Motor neuron (in vitro differentiated cells): Measurements from ENCODE around the gene NUB1. TPM values are rescaled to one million over a fixed set of nuclear protein-coding genes. Genes with fewer than 3 reads are reported as not detected.

Experiments used
- ATAC-seq, 8 experiments: fragments of 200-7000 bp; cut with Tn5 transposase; replicated peaks in 6 of 8; 2 replicates each; pipeline ENCODE4 v1.8.0; 2021; ENCODE audit warnings: mild to moderate bottlenecking in 8 of 8, moderate library complexity in 8 of 8
- H3K27ac ChIP-seq, 2 donors: fragments of 250-450 bp; sonication (Bioruptor Pico); 2 replicates each; pipeline ENCODE4 v1.9.0; 2021; ENCODE audit warnings: antibody characterized with exemption in 2 of 2, mild to moderate bottlenecking in 2 of 2, moderate library complexity in 1 of 2
- H3K4me1 ChIP-seq, 2 donors: fragments of 250-450 bp; sonication (Bioruptor Pico); replicated peaks in 1 of 2; 2 replicates each; pipeline ENCODE4 v1.6.1; 2021; ENCODE audit warnings: antibody characterized with exemption in 2 of 2, mild to moderate bottlenecking in 2 of 2, moderate library complexity in 1 of 2
- H3K4me3 ChIP-seq, 5 donors: fragments of 250-450 bp; sonication (Bioruptor Pico); 2 replicates each; pipeline ENCODE4 v1.9.0; 2021; ENCODE audit warnings: antibody characterized with exemption in 5 of 5, mild to moderate bottlenecking in 5 of 5, moderate library complexity in 4 of 5
- WGBS, 10 experiments: fragments of 450-650 bp; shearing (Covaris generic); methylation state at CpG; one replicate each; pipeline ENCODE4 v1.0.0; 2022; 5-methylcytosine and 5-hydroxymethylcytosine counted together
- in situ Hi-C, 9 experiments: fragments of 400-800 bp; cut with MboI; loops; one replicate each; pipeline ENCODE4 v1.15.0; 2021; ENCODE audit warnings: low sequenced_read_pairs in 9 of 9, low pct_unique_long_range_greater_than_20kb in 2 of 9; ENCODE audit not compliant: unreplicated experiment in 9 of 9
- total RNA-seq, 8 experiments: library from RNA; unstranded; fragments of 300-600 nt; gene quantifications; 2 replicates each; pipeline versions ENCODE4 v1.2.3 to v1.2.4, GENCODE V29; 2022

NUB1 gene
- total RNA-seq, 8 experiments from 2014 or later = 37.3 to 94.9 (median 53.2) TPM

DNA sequence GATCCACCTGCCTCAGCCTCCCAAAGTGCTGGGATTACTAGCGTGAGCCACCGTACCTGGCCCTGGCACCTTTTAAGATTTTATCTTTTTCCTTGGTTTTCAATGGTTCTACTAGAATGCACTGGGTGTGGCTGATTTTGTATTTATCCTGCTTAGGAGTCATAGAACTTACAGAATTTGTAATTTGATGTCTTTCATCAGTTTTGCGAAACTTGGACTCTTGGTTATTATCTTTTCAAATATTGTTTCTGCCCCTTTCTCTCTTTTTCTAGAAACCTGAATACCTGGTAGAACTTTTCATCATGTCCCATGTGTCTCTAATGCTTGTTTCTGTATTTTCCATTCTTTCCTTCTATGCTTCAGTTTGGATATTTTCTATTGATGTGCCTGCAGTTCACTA is 2.8 kb upstream of the NUB1 start:
- peaks cover 7 to 9% of the 10 kb centered on the region in 2 donors for H3K4me1 ChIP-seq
- ATAC-seq = no peak
- WGBS, 10 experiments = 67 to 100% (median 97%) methylated on average over 1 to 3 of the region's 3 CpGs
- H3K27ac ChIP-seq = no peak overlapping the region
- no peak overlapping the region for H3K4me3 ChIP-seq
- in situ Hi-C loops = no loop called here

DNA sequence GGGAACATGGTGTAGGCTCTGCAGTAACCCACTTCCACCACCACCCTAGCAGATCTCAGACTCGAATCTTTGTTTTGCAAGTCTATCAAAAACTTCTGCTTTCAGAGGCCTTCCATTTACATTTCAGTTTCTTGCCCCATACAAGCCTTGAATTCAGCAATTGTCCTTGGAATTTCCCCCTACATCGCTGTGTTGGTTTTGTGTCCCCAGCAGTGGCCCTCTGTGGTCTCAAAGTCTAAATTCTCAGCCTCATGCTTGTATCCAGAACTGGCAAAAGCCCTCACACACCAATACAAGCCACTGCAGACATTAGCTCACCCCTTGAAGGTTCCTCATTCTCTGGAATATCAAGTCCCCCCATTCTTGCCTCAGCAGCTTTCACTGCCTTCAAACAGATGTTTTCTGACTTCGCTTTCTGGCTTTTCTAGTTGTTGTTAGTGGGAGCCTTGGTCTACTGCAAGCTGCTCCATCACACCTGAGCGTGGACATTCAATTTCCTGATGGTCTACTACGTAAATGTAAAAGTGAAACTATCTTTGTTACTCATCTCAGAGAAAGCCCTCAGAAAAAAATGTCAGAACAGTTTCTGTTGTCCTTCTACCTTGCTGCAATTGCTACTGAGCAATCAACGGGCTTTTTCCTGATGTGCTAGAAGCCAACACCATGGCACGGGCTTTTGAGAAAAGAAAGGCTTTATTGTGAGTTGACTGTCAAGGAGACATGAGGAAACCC is 1.8 kb upstream of the NUB1 start:
- H3K4me3 ChIP-seq = no peak overlapping the region
- in situ Hi-C loops = no loop called here
- WGBS, 10 experiments = 66 to 90% (median 79%) methylated on average over 1 to 6 of the region's 7 CpGs; no CpG with 5 or more reads in 1 of the 10 experiments
- H3K4me1 ChIP-seq = peaks cover 7 to 9% of the 10 kb centered on the region in 2 donors
- no peak for ATAC-seq
- H3K27ac ChIP-seq = no peak overlapping the region

DNA sequence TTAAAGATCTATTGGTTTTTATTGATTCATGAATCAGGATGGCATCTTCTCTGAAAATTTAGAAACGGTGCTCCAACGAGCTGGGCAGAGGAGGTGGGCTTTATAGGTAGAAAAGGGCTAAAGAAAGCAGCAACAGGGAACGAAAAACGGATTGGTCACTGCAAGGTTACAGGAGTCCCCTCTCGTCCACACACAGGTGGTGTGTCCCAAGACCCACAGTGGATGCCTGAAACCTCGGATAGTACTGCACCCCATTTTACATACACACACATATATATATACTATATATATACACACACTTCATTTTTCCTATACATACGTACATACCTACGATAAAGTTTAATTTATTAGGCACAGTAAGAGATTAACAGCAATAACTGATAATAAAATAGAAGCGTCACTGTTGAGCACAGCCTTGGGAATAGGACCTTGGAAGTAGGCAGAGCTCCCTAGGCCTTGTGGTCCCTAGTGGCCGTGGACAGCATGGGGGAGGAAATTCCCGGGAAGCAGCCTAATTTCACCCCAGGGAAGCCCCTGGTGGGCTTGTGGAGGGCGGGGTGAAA is 737 bp upstream of the NUB1 start:
- peak in 6 of 8 experiments; percentile 2 to 46 (median 28) for ATAC-seq

DNA sequence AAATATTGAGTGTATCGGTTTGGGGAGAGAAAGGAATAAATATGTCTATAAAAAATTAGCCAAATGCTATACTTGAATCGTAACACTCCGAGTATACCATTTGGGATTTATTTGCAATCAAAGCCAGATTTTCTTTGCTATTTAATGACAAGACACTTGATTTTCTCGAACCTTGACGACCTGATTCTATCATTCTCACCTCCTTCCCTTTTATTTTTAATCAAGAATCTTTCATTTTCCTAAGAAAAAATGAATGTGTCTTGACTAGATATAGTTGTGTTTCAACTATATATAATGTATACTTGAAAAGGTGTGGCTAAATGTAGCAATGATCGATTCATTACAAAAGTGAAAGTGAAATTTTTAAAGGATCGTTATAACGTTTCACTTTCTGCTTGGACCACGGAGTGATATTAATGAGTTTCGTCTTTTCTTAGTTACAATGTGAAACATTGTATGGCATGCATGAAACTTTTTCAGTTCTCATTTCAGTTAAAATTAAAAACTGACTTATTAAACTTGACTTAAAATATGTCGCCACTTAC is 562 bp downstream of the NUB1 start:
- in situ Hi-C loops = no loop called here
- Histone ChIP-seq H3K4me3 (peak overlapping the region; percentile 63 to 92 (median 79)), H3K27ac (peak overlapping the region; percentile 59 to 84), H3K4me1 (peaks cover 7 to 9% of the 10 kb centered on the region in 2 donors)
- WGBS, 10 experiments = 0 to 29% (median 7%) methylated on average over 3 to 11 of the region's 11 CpGs; no CpG with 5 or more reads in 1 of the 10 experiments
- no peak for ATAC-seq

More for the DNA sequence above, 737 bp upstream of the NUB1 start:
- H3K4me3 ChIP-seq = peak overlapping the region; percentile 63 to 92 (median 79)
- peaks cover 7 to 9% of the 10 kb centered on the region in 2 donors for H3K4me1 ChIP-seq
- H3K27ac ChIP-seq = peak overlapping the region in 1 of 2 donors; percentile 30
- in situ Hi-C loops = no loop called here
- 0 to 100% (median 71%) methylated on average over 1 to 12 of the region's 12 CpGs for WGBS, 10 experiments

DNA sequence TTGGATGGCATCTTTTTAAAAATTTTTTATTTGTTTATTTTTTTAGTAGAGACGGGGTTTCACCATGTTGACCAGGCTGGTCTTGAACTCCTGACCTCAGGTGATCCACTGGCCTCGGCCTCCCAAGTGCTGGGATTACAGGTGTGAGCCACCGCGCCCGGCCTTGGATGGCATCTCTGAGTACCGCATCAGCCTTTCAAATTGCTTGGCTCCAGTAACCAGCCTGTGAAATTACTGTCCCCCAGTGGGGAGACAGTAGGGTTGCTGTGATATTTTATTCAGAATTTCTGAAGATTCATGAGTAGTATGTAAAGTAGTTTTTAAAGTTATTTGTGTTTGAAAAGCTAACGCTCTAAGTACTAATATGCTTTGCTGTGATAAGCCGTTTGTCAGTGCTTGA is 1.2 kb downstream of the NUB1 start:
- WGBS, 10 experiments = 5 to 94% (median 81%) methylated on average over 2 to 8 of the region's 8 CpGs
- peaks cover 7 to 9% of the 10 kb centered on the region in 2 donors for H3K4me1 ChIP-seq
- in situ Hi-C loops = no loop called here
- ATAC-seq = no peak
- H3K4me3 ChIP-seq = peak overlapping the region; percentile 63 to 92 (median 79)
- H3K27ac ChIP-seq = no peak overlapping the region

DNA sequence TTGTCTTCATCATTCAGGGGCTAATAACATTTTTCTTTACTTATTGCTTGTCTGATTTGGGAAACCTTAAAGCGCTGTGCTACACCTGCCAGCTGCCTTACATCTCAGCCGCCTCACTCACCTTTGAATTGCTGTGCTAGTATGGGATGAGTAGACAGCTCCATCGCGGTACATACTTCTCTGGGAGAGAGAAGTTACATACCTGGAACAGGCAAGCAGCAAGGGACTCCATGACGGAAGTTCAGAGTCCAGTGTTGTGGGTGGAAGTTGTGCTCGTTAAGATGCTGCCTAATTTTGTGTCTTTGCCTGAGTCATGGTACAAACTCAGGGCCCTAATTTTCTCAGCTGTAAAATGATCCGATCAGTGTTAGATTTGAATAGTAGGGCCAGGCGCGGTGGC is 1.9 kb downstream of the NUB1 start:
- ATAC-seq = no peak
- H3K27ac ChIP-seq = no peak overlapping the region
- peaks cover 7 to 9% of the 10 kb centered on the region in 2 donors for H3K4me1 ChIP-seq
- in situ Hi-C loops = no loop called here
- H3K4me3 ChIP-seq = no peak overlapping the region
- 86 to 100% (median 98%) methylated on average over 1 to 5 of the region's 9 CpGs; no CpG with 5 or more reads in 3 of the 10 experiments for whole genome bisulfite sequencing, 10 experiments

DNA sequence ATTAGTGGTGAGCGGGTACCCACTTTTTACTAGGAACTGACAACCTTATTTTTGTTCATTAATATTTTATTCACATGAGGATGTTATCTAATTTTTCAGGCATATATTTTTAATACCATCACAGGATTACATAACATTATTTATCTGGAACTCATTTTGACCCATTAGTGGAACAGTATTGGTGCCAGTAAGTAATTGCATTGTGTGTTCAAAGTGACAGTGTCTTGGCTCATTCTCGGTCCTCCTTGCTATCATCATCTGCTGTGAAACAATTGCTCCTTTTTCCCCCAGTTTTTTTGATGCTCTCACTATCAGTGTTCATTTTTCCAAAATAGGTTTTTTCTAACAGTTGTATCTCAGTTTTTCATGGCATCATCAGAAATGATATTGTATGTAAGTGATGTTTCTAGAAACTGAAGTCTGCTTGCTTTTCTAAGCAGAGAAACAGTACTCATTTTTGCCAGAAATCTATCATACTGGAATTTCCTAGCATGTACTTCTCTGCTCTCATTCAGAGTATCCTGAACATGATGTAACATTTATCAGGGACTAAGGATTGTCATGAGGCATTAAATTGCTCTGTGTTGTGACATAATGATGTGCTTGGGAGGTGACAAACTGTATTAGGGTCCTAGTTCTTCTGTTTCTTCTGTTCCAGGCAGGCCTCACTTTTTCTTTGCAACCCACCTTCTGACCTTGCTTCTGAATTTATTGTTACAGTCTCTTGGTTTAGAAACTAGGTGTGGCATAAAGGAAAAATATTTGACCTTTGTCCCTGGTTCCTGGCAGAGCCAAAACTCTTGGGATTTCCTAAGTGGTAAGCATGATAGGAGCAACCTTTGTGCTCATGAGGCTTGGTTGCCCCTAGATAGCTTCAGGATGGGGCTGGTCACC is 4.2 kb downstream of the NUB1 start:
- 56 to 100% (median 94%) methylated on average over 1 to 2 of the region's 2 CpGs; no CpG with 5 or more reads in 1 of the 10 experiments for WGBS, 10 experiments
- in situ Hi-C loops = no loop called here
- Histone ChIP-seq H3K4me1 (peaks cover 9 to 10% of the 10 kb centered on the region in 2 donors), H3K4me3 (no peak overlapping the region), H3K27ac (no peak overlapping the region)
- ATAC-seq = no peak

DNA sequence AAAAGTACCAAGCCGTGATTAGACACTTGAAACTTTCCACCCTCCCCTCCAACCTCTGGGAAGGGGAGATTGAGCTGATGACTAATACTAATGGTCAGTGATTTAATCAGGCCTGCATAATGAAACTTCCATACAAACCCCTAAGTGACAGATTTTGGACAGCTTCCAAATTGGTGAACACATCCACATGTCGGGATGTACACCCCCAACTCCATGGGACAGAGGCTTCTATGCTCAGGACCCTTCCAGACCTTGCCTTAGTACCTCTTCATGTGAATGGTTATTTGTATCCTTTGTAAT is 4.8 kb downstream of the NUB1 start:
- in situ Hi-C loops = no loop called here
- Histone ChIP-seq H3K27ac (no peak overlapping the region), H3K4me1 (peaks cover 9 to 10% of the 10 kb centered on the region in 2 donors), H3K4me3 (no peak overlapping the region)
- WGBS, 10 experiments = 43 to 100% (median 100%) methylated on average over 1 to 2 of the region's 2 CpGs; no CpG with 5 or more reads in 5 of the 10 experiments
- ATAC-seq = no peak

DNA sequence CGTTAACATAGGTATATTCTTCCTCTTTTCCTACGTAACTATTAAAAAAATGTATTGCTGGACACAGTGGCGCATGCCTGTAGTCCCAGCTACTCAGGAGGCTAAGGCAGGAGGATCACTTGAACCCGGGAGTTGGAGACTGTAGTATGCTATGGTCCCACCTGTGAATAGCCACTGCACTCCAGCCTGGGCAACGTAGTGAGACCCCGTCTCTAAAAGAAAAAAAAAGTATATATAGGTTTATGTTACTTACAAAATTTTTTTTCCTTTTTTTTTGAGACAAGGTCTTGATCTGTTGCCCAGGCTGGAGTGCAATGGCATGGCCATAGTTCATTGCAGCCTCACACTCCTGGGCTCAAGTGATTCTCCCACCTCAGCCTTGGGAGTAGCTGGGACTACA is 5.6 kb downstream of the NUB1 start:
- in situ Hi-C loops = no loop called here
- H3K27ac ChIP-seq = no peak overlapping the region
- H3K4me3 ChIP-seq = no peak overlapping the region
- peaks cover 9 to 10% of the 10 kb centered on the region in 2 donors for H3K4me1 ChIP-seq
- no peak for ATAC-seq
- 85 to 100% (median 92%) methylated on average over 1 to 6 of the region's 6 CpGs; no CpG with 5 or more reads in 1 of the 10 experiments for WGBS, 10 experiments

DNA sequence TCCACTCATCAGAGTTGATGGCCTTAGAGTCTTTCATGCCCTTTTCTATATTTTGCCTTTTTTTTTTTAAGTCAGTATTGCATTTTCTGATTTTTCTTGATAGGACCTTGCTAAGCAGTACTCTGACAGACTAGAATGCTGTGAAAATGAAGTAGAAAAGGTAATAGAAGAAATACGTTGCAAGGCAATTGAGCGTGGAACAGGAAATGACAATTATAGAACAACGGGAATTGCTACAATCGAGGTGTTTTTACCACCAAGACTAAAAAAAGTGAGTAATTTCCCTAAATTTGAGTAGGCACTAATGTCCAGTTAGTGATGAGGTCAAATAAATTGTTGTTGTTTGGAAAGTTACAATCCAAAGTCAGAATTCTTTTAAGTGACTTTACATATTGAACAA is 7.4 kb downstream of the NUB1 start:
- Histone ChIP-seq H3K4me3 (no peak overlapping the region), H3K4me1 (peaks cover 0 to 4% of the 10 kb centered on the region in 2 donors), H3K27ac (no peak overlapping the region)
- 65 to 95% (median 88%) methylated on average over 3 to 4 of the region's 4 CpGs; no CpG with 5 or more reads in 1 of the 10 experiments for WGBS, 10 experiments
- ATAC-seq = no peak
- in situ Hi-C loops = no loop called here

DNA sequence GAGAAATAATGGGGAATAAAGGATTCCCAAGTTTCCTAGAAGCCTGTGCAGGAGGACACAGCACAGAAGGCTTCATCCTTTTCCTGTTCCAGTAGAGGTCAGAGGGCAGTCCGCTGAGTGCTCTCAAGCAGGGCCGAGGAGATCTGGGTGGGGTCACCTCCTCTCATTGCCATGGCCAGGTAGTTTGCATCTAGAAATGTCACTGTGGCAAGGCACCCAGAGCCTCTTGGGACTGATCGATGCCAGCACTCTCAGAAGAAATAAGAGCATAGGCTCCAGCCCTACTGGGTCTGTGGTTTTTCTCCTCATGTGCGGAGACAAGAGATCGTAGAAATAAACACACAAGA is 7.9 kb downstream of the NUB1 start:
- no peak overlapping the region for H3K4me3 ChIP-seq

DNA sequence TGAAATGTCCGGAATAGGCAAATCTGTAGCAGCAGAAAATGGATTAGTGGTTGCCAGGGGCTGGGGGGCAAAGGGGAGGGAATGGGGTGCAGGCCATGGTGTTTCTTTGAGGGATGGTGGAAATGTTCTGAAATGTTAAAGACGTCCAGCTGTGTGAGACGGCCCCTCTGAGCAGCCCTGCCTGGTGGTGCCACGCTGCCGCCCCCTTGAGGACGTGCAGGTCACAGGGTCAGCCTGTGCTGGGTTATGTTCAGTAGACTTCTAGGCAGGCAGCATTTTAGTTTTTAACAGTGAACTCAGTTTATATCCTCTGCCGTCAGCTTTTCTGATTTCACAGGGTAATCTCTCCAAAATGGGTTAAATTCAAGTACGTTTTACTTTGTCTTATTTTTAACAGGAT is 9.4 kb downstream of the NUB1 start:
- in situ Hi-C loops = loop anchor here in 1 of 9 experiments (25.0 kb wide), 1 partner anchor 411 kb away; no protein-coding TSS in a partner anchor
- peak in 1 of 8 experiments; percentile 39 for ATAC-seq
- Histone ChIP-seq H3K4me3 (no peak overlapping the region), H3K4me1 (peaks cover 0 to 4% of the 10 kb centered on the region in 2 donors), H3K27ac (no peak overlapping the region)
- 50 to 100% (median 74%) methylated on average over 1 to 6 of the region's 8 CpGs; no CpG with 5 or more reads in 2 of the 10 experiments for WGBS, 10 experiments

More for the DNA sequence above, 7.9 kb downstream of the NUB1 start:
- 50 to 100% (median 100%) methylated on average over 1 to 5 of the region's 5 CpGs; no CpG with 5 or more reads in 3 of the 10 experiments for WGBS, 10 experiments
- in situ Hi-C loops = no loop called here
- H3K4me1 ChIP-seq = peaks cover 0 to 4% of the 10 kb centered on the region in 2 donors
- H3K27ac ChIP-seq = peak overlapping the region in 1 of 2 donors; percentile 70
- ATAC-seq = peak in 5 of 8 experiments; percentile 18 to 50 (median 42)
